Measurements from ENCODE around the gene OR6F1.

- TF ChIP-seq ARNTL (CRISPR knock-in tag; IDR thresholded peaks at IDR 0.05; ENCODE audit: borderline replicate concordance, low read depth) (no peak), ISL1 (CRISPR knock-in tag; IDR thresholded peaks at IDR 0.05) (no peak), ZNF565 (CRISPR knock-in tag; conservative IDR thresholded peaks at IDR 0.05; ENCODE audit: low read depth) (no peak), ZFP30 (CRISPR knock-in tag; IDR thresholded peaks at IDR 0.05) (no peak), GLIS3 (CRISPR knock-in tag; IDR thresholded peaks at IDR 0.05) (no peak), PATZ1 (CRISPR knock-in tag; IDR thresholded peaks at IDR 0.05; ENCODE audit: borderline replicate concordance) (no peak), CSDC2 (CRISPR knock-in tag; IDR thresholded peaks at IDR 0.05) (no peak), ZNF70 (CRISPR knock-in tag; IDR thresholded peaks at IDR 0.05) (no peak), CREB5 (CRISPR knock-in tag; IDR thresholded peaks at IDR 0.05; ENCODE audit: low read depth) (no peak), ESRRG (CRISPR knock-in tag; IDR thresholded peaks at IDR 0.05) (no peak), PPARA (CRISPR knock-in tag; IDR thresholded peaks at IDR 0.05; ENCODE audit: borderline replicate concordance) (no peak), ZC3H10 (CRISPR knock-in tag; IDR thresholded peaks at IDR 0.05) (no peak), SNAI2 (CRISPR knock-in tag; IDR thresholded peaks at IDR 0.05) (no peak), TSHZ2 (CRISPR knock-in tag; IDR thresholded peaks at IDR 0.05) (no peak)
Observed at GRCh38 chr1:247760456-247760855, 44.0 kb upstream of the OR6F1 start, which contains the start of gene OR1C1.

All from SK-N-SH treated with all-trans-retinoic acid at 6 μM for 48 hours (cell line).